ENCODE measurements around the gene IPCEF1.

DNA sequence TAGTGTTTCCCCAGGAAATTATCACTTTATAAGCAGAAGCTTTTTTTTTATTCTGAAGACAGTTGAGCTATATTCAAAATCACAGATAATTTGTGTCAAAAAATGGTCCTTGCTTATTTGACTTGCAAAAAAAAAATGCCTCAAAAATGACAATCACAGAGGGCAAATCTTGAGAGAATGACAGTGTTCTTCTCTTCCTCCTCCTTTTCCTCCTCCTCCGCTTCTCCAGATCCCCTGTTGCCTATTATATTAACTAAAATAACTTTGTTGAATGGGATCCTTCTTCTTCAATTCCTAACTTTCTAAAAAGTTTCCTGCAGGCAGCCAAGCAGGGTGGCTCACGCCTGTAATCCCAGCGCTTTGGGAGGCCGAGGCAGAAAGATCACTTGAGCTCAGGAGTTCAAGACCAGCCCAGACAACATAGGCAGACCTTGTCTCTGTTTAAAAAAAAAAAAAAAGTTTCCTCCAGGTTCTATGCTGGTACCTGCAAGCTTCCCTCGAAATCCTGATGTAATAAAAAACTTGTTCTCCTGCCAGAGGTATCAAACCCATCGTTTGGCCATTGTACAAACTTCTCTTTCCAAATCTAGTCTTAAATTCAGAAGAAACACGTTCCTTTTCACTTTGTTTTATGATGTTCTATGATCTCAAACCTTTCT lies 128.6 kb downstream of the IPCEF1 start:
- TF ChIP-seq, protein P1, sequence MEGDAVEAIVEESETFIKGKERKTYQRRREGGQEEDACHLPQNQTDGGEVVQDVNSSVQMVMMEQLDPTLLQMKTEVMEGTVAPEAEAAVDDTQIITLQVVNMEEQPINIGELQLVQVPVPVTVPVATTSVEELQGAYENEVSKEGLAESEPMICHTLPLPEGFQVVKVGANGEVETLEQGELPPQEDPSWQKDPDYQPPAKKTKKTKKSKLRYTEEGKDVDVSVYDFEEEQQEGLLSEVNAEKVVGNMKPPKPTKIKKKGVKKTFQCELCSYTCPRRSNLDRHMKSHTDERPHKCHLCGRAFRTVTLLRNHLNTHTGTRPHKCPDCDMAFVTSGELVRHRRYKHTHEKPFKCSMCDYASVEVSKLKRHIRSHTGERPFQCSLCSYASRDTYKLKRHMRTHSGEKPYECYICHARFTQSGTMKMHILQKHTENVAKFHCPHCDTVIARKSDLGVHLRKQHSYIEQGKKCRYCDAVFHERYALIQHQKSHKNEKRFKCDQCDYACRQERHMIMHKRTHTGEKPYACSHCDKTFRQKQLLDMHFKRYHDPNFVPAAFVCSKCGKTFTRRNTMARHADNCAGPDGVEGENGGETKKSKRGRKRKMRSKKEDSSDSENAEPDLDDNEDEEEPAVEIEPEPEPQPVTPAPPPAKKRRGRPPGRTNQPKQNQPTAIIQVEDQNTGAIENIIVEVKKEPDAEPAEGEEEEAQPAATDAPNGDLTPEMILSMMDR (conservative IDR thresholded peaks at IDR 0.05 in 1 of 2, IDR thresholded peaks at IDR 0.05 in 1 of 2; ENCODE audit: low read depth in 1 of 2, low read length in 2 of 2), result no peak
- TF ChIP-seq EZH2 (IDR thresholded peaks at IDR 0.05; ENCODE audit: low read length, missing control alignments), result no peak

Measured in fibroblast of lung (primary cell).